Hepatocyte (in vitro differentiated cells): ENCODE results near the gene CDYL.

Source experiments
- CTCF ChIP-seq: fragments of 200-600 bp; sonication (generic); IDR thresholded peaks from 2 replicates; pipeline ENCODE4 v1.5.1; 2016; ENCODE audit warnings: antibody characterized with exemption, mild to moderate bottlenecking; ENCODE audit not compliant: poor library complexity
- EZH2phosphoT487 ChIP-seq: fragments of 200-600 bp; sonication (generic); IDR thresholded peaks from one replicate; pipeline ENCODE4 v1.6.1; 2018; ENCODE audit warnings: antibody characterized with exemption, mild to moderate bottlenecking, low read depth, moderate library complexity; ENCODE audit not compliant: unreplicated experiment, severe bottlenecking

- TF ChIP-seq CTCF = no peak
- TF ChIP-seq EZH2phosphoT487 = no peak
These were observed 52.0 kb downstream of the CDYL start for GRCh38 chr6:4828187-4828698.
